ENCODE results near the gene CCL27. TPM values are rescaled to one million over a fixed set of nuclear protein-coding genes. Genes with fewer than 3 reads are reported as not detected.
A peak's percentile ranks its signal among the peaks of the same experiment; 100 is the strongest.

The CCL27 gene
- total RNA-seq, 2 donors from 2014 or later = 1.4 to 3.7 TPM

DNA sequence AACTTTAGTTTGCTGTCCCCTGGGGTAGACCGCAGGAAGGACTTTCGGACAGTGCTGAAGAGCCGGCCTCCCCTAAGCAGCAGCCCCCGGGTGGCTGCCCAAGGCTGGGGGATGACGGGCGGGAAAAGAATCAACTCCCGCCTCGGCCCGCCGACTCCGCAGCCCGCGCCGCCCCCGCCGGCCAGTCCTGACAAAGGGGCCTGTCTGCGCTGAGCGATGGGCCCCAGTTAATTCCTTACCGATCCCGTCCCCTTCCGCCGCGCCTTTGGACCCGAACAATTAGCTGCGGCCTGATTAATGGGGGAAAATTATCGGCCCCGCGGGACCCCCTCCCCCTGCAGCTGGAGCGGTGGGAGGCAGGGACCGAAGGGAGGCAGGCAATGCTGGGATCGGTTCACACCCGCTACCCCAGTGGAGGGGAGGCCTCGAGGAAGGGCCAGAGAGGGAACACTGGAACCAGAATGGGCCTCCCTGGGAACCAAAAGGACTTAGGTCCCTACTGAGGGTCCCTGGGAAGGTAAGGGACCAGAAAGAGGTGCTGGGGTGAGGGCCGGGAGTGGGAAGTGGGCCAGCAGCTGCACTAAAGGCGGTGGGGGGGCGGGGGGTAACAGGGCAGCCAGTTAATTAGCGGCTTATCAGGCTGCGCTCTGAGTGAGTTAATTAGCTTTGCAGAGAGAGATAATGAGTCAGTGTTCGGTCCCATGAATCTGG is 37.8 kb downstream of the CCL27 start:
- Mint-ChIP-seq H3K4me1 (ENCODE audit: low read depth) (peaks cover 32% of the 10 kb centered on the region), H3K9me3 (no peaks in the 10 kb centered on the region), H3K4me3 (no peak overlapping the region), H3K27me3 (ENCODE audit: low read depth) (peaks cover 70% of the 10 kb centered on the region), H3K36me3 (ENCODE audit: insufficient read depth in 2 of 2) (peaks cover 0 to 5% of the 10 kb centered on the region in 2 donors), H3K27ac (no peak overlapping the region)
- DNase-seq (no peak), ATAC-seq (replicated peaks in 1 of 2) (no peak)

- ATAC-seq (replicated peaks in 1 of 2) = peak in 1 of 2 donors; percentile 7
- Mint-ChIP-seq H3K9me3 (no peaks in the 10 kb centered on the region), H3K27ac (no peak overlapping the region), H3K27me3 (ENCODE audit: low read depth) (peaks cover 61% of the 10 kb centered on the region), H3K4me3 (peak overlapping the region; percentile 22 to 60), H3K36me3 (ENCODE audit: insufficient read depth in 2 of 2) (peaks cover 0 to 5% of the 10 kb centered on the region in 2 donors), H3K4me1 (ENCODE audit: low read depth) (peaks cover 34% of the 10 kb centered on the region)
- DNase-seq = peak; percentile 26 to 35
Measured at GRCh38 chr9:34623374-34624235, 38.9 kb downstream of the CCL27 start.

GRCh38 chr9:34620061-34620994 is 42.1 kb downstream of the CCL27 start, which contains the start of gene DCTN3:
DCTN3 (minus strand) TSS chr9:34620495; CDS start chr9:34620464, 31 bp downstream.
- Mint-ChIP-seq H3K4me1 (ENCODE audit: low read depth) (peaks cover 26% of the 10 kb centered on the region), H3K27ac (peak within 1 kb of the TSS; percentile 26), H3K36me3 (ENCODE audit: insufficient read depth in 2 of 2) (peaks cover 2 to 3% of the 10 kb centered on the region in 2 donors), H3K9me3 (no peaks in the 10 kb centered on the region), H3K4me3 (peak within 1 kb of the TSS; percentile 92 to 99), H3K27me3 (ENCODE audit: low read depth) (peaks cover 28% of the 10 kb centered on the region)
- DNase-seq (peak; percentile 90 to 95), ATAC-seq (replicated peaks in 1 of 2) (peak; percentile 98 to 99)

- no peaks in the 10 kb centered on the region for H3K9me3 Mint-ChIP-seq
- H3K4me1 Mint-ChIP-seq (ENCODE audit: low read depth) = peaks cover 36% of the 10 kb centered on the region
- no peak overlapping the region for H3K4me3 Mint-ChIP-seq
- ATAC-seq (replicated peaks in 1 of 2) = no peak
- H3K27me3 Mint-ChIP-seq (ENCODE audit: low read depth) = no peaks in the 10 kb centered on the region
- H3K36me3 Mint-ChIP-seq (ENCODE audit: insufficient read depth in 2 of 2) = peaks cover 0 to 5% of the 10 kb centered on the region in 2 donors
- no peak for DNase-seq
- no peak overlapping the region for H3K27ac Mint-ChIP-seq
Measured at GRCh38 chr9:34615132-34615531, 47.3 kb downstream of the CCL27 start.

DNA sequence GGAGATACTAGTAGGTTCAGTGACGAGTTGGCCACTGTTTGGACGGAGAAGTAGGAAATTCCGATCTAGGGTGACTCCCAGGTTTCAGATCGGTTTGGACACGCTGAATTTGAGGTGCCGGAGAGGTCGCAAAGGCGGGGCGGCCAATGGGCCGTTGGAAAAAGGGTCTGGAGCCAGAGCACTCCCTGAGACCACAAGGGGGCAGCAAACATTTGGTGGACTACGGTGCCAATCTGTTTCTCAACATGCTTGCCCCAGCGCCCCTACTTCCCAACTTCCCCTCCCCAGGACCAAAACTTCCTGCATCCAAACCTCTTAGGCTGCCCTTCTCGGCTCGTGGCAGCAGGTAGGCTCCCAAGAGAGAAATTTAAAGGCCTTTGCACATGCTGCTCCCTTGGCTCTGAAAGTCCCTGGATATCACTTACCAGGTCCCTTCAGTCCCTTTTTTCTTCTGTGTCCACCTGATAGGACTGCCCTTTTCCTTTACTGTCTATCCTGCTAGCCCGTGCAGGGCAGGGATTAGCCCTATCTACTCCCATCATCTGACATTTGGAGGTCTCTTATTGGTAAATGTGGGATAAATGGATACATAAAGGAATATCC is 49.6 kb downstream of the CCL27 start:
- Mint-ChIP-seq H3K27ac (peak overlapping the region; percentile 34), H3K9me3 (no peaks in the 10 kb centered on the region), H3K4me1 (ENCODE audit: low read depth) (peaks cover 22% of the 10 kb centered on the region), H3K27me3 (ENCODE audit: low read depth) (no peaks in the 10 kb centered on the region), H3K36me3 (ENCODE audit: insufficient read depth in 2 of 2) (peaks cover 0 to 5% of the 10 kb centered on the region in 2 donors), H3K4me3 (peak overlapping the region; percentile 93 to 95)
- ATAC-seq (replicated peaks in 1 of 2) = peak; percentile 55 to 56
- peak; percentile 81 to 83 for DNase-seq

Other genes with a start within 250 kb of the CCL27 start
- gene FAM219A, start 204.1 kb downstream of the CCL27 start, total RNA-seq = 10 to 100 TPM; 15.2 to 18.1 TPM
- gene DNAI1, start 203.9 kb downstream of the CCL27 start, total RNA-seq = under 1 TPM in 1 of 2 donors, not detected in 1; 0.23 TPM
- under 1 TPM in 1 of 2 donors, not detected in 1; 0.23 TPM for gene ENHO, start 139.7 kb downstream of the CCL27 start, total RNA-seq
- not detected for gene CNTFR, start 72.9 kb downstream of the CCL27 start, total RNA-seq
- 10 to 100 TPM; 25.0 to 31.8 TPM for gene RPP25L, start 50.6 kb downstream of the CCL27 start, total RNA-seq
- 10 to 100 TPM; 75.6 to 79.2 TPM for gene DCTN3, start 42.2 kb downstream of the CCL27 start, total RNA-seq
- gene ARID3C, start 33.6 kb downstream of the CCL27 start, total RNA-seq = under 1 TPM; 0.16 to 0.29 TPM
- gene SIGMAR1, start 24.9 kb downstream of the CCL27 start, total RNA-seq = 10 to 100 TPM; 44.2 to 61.0 TPM
- 10 to 100 TPM; 61.6 to 67.2 TPM for gene GALT, start 16.0 kb downstream of the CCL27 start, total RNA-seq
- gene IL11RA, start 10.5 kb downstream of the CCL27 start, total RNA-seq = 10 to 100 TPM; 55.2 to 55.8 TPM
- gene CCL19, start 28.6 kb upstream of the CCL27 start, total RNA-seq = not detected
- gene CCL21, start 47.5 kb upstream of the CCL27 start, total RNA-seq = not detected